ENCODE results near the gene SCART1.
"Not testable (repeated sequence)": the region's sequence is repeated elsewhere in the genome, so short reads cannot be mapped to it uniquely, and the experiment has no call there.

Gene SCART1

DNA sequence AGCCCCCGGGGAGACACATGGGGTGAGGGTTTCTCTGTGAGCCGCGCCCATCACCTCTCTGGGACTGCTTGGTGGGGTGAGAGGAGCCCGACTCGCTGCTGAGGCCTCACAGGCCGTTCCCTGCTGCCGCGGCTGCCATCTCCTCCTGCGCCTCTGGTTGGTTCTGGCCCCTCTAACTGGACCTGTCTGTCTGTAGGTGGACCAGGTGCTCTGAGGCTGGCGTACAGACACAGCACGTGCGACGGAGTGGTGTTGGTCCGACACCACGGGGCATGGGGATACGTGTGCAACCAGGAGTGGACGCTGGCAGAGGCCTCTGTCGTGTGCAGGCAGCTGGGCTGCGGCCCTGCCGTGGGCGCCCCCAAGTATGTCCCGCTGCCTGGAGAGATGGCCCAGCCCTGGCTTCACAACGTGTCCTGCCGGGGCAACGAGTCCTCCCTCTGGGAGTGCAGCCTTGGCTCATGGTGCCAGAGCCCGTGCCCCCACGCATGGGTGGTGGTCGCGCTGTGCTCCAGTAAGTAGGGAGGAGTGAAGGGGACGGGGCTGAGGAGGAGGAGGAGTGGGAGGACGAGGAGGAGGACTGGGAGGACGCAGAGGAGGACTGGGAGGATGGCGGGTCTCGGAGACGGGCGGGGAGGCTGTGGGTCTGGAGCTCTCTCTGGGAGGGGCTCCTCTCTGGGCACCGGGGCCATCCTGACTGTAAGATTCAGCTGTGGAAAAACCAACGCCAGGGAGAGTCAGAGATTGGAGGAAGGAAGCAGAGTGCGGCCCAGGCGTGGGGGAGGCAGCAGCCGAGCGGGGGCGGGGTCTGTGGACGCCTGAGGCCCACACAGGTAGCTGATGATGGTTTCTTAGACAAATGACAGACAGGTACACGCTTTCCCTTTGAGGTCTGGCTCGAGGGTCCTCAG is 2.6 kb downstream of the SCART1 start:
- no peak for DNase-seq

DNA sequence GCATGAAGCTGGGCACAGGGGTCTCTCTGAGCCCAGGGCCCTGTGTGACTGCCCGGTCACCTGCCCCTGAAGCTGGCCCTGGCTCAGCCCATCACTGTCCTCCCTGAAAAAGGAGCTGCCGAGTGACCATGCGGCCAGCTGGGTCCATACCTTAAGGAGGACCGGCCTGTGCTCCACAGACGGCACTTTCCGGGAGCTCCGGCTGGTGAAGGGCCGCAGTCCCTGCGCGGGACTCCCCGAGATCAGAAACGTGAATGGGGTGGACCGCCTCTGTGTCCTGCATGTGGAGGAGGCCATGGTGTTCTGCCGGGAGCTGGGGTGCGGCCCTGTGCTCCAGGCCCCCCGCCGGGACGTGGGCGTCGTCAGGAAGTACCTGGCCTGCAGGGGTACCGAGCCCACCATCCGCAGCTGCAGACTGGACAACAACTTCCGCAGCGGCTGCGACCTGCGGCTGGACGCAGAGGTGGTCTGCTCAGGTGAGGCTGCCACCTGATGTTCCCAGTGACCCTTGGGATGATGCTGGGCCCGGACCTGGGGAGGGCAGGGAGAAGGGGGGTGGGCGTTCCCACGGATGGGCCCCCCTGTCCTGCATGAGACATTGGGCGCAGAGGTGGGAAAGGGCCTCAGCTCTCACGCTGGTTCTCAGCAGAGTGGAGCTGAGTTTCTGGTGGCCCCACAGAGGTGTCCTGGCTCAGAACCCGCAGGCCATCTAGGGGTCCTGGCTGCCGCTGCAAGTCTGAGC is 3.5 kb downstream of the SCART1 start:
- no peak for DNase-seq

DNA sequence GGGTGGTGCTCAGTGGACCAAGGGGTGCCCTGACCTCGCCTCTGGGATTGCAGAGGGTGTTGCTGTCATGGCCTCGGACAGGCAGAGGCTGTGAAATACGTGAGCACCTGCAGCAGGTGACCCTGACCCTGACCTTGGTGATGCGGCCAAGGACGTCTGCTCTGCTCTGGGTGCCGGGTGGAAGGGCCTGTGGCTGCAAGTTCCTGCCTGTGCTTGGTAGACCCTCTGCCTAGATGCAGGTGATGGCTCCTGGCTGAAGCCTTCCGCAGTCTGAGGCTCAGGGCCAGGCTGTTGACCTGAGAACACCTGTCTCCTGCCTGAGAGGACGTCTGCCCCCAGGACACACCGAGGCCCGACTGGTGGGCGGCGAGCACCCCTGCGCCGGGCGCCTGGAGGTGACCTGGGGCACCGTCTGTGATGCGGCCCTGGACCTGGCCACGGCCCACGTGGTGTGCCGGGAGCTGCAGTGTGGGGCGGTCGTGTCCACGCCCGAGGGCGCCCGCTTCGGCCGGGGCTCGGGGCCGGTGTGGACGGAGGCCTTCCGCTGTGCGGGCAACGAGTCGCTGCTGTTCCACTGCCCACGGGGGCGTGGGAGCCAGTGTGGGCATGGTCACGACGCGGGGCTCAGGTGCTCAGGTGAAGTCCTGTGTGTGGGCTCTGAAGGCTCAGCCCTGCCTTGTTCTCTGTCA is 4.4 kb downstream of the SCART1 start:
- no peak for DNase-seq

DNA sequence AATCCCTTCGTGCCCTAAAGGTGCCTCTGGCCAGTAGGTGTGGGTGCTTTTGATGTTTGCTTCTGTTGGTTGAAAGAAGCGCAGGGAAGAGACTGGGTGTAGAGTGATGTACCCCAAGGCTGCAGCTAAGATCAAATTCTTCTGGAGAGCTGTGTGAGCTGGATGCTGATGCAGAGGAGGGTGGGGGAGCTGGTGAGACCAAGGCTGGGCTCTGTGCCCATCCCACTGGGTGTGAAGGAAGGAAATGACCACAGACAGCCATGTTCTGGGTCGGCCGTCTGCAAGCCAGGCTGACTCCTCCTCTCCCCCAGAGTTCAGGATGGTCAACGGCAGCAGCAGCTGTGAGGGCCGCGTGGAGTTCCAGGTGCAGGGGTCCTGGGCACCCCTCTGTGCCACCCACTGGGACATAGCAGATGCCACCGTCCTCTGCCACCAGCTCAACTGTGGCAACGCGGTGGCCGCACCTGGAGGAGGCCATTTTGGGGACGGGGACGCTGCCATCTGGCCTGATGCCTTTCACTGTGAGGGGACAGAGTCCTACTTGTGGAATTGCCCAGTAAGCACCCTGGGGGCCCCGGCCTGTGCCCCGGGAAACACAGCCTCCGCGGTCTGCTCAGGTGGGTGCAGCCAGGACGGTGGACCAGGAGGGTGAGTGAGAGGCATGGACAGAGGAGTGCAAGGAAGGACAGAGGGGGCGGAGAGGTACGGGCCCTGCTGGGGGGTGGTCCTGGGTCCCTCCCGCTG is 5.1 kb downstream of the SCART1 start:
- no peak for DNase-seq

DNA sequence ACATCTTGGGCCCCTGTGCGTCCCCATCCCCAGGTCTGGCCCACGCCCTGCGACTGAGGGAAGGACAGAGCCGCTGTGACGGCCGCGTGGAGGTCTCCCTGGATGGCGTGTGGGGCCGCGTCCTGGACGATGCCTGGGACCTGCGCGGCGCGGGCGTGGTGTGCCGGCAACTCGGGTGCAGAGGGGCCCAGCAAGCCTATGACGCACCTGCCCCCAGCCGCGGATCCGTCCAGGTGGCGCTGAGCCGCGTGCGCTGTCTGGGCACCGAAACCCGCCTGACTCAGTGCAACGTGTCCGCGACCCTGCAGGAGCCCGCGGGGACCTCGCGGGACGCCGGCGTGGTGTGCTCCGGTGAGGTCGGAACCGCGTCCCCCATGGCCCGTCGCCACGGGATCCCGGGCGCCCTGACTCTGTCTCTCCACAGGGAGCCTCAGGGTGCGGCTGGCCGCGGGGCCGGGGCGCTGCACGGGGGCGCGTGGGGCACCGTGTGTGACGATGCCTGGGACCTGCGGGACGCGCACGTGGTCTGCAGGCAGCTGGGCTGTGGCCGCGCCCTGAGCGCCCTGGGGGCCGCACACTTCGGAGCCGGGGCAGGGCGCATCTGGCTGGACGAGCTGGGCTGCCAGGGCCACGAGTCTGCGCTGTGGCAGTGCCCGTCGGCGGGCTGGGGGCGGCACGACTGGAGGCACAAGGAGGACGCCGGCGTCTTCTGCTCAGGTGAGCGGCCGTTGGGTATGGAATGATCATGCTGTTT is 5.9 kb downstream of the SCART1 start:
- no peak for DNase-seq

DNA sequence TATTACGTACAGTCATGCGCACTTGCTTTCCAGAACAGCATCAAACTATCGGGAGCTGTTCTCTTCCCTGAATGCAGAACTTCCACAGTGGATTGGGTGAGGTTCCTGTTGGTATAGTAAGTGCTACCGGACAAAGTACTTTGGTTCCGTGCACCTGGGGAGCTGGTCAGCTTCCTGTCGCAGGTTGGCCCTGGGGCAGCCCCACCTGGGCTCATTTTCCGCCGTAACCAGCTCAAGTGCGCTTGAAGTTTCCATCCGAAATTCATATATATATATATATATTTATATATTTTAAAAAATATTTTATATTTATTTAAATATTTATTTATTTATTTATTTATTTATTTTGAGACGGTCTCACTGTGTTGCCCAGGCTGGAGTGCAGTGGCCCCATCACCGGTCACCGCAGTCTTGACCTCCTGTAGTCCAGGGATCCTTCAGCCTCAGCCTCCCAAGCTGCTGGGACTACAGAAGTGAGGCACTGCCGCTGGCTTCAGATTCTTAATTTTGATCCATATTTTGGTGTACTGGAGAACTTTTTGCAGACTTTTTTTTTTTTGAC is 6.5 kb downstream of the SCART1 start:
- DNase-seq: no peak

DNA sequence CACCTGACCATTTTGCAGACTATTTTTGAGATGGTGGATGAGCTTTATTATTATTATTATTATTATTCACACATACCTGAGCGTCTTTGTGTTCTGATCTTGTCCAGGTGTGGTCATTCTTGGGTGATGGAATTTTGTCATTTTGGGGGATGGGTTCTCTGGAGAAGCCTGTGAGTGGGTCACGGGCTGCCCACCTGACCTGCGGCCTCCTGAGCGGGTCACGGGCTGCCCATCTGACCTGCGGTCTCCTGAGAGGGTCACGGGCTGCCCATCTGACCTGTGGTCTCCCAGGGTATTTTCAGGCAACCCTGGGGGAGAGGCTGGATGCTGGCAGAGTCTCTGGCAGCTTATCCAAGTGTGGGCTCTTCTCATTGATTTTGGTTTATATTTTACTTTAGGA is 7.3 kb downstream of the SCART1 start:
- no peak for DNase-seq

DNA sequence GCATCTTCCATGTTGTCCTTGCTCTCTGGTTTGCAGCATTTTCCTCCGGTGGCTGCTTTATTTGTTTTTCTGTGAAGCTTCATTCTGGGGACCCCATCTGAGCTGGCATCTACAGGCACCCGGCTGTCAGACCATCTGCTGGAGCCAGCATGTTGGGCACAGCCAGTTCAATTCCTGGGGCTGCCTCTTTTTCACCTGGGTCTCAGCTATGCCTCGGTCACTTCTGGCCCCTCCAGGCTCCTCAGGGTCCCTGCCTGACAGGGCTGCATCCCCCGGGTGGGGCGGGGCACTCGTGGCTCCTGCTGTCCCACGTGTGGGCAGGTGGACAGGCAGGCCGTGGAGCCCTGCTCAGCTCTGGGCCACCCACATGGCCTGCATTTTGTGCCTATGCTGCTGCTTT is 8.1 kb downstream of the SCART1 start:
- DNase-seq: no peak

DNA sequence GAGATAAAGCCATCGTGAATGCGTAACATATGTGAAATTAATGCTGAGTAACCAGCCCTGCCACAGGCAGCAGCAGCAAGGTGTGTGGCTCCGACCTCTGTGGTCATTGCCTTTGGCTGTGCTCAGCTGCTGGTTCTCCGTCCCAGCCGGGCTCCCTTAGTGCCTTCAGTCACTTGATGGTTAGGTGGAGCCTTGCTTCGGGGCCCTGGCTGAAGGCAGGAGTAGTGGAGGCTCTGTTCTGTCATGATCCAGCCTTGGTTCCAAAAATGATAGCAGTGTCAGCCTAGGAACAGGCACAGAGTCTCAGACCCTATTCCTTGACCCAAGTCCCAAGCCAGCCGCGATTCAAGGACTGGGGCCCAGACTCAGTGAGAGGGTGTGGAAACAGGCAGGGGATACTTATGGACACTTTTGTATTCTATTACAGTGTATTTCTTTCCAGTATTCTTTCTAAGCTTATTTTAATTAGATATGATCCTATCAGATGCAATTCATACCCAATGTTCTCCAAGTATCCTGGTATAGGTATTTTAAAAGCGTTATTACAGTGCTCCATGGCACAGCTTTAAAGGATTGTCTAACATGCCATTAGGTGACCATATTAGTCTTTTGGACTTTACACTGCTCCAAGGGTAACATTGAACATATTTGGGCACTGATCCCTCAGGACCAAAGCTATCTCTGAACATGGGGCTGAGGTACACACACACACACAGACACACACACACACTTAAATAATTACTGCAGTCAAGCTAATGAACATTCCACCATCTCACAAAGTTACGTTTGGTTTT is 9.0 kb downstream of the SCART1 start:
- DNase-seq: no peak

DNA sequence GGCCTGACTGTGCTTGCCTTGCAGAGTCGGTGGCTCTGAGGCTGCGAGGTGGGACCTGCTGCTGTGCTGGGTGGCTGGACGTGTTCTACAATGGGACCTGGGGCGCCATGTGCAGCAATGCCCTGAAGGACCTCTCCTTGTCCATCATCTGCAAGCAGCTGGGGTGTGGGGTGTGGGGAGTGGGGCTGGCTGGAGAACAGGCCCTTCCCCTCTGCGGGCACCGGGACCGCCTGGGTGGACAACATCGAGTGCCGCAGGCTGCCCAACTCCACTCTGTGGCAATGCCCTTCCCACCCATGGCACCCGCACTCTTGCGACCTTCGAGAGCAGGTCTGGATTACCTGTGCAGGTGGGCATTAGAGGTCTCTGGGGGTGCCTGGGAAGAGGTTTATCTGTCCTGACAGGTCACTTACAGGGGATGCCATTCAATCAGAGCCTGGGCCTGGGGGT is 10.9 kb downstream of the SCART1 start:
- no peak for DNase-seq

DNA sequence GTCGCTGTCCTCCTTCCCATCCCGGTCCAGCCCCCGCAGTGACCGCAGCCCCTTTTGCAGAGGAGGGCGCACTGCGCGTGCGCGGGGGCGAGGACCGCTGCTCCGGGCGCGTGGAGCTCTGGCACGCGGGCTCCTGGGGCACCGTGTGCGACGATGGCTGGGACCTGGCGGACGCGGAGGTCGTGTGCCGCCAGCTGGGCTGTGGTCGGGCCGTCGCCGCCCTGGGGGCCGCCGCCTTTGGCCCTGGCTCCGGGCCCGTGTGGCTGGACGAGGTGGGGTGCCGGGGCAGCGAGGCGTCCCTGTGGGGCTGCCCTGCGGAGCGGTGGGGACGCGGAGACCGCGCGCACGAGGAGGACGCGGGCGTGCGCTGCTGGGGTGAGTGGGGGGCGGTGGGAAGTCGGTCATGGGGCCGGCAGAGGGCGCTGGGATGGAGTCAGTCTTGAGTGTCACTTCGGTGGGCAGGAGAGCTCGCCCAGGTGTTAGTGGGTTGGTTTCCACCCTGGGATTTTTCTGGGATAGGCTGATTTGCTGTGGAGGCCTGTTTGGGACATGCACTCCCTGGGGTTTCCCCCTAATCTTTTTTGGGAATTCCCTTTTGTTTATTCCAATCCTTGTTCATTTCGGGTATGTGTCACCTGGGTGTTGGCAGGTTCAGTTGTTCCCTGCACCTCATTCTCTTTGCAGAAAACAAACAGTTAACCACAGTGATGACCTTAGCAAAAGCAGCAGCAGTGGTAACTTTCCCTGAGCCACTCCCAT is 11.6 kb downstream of the SCART1 start:
- no peak for DNase-seq

DNA sequence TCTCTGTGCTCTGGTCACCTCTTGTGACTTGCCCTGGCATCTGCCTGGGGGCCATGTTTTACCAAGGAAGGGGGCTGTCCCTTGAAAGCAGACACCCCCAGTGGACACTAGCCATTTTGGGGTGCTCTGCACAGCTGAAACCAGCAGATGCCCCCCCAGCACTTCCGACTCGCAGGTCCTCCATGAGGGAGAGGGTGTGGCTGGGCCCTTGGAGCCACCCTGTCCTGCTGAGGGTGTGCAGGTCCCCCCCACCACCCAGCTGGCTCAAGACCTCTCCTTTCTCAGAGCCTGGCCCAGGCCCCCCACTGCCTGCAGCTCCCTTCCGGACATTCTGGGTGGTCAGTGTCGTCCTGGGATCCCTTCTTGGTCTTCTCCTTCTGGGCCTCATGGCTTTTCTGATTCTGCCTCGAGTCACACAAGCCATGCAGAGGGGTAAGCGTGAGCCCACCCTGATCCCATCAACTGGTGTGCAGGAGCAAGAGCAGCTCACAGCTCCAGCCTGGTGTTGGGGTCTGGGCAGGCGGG is 12.3 kb downstream of the SCART1 start:
- no peak for DNase-seq

DNA sequence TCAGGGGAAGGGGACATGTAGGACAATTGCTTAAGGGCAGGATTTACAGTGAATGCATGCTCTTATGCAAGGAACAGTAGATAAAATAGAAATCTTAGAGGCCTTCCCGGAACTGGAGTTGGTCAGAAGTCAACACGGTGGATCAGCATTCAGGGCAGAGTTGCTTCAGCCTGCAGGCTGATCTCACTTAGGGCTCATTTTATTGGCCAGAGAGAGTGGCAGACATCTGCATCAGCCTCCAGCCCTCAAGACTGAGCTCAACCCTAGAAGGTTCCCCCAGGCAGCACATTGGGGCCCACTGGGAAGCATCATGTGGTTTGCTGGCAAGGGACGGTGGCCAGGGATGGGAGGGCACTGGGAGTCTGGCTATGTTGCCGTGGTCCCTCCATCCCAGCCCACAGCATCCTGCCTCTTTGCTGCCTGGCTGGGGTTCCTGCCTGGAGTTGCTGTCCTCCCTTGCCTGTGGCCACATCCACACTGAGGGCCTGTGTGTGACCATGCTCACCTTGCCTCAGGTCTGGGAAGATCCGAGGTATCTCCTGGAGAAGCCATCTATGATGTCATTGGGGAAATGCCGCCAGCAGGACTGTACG is 13.0 kb downstream of the SCART1 start:
- DNase-seq: no peak

DNA sequence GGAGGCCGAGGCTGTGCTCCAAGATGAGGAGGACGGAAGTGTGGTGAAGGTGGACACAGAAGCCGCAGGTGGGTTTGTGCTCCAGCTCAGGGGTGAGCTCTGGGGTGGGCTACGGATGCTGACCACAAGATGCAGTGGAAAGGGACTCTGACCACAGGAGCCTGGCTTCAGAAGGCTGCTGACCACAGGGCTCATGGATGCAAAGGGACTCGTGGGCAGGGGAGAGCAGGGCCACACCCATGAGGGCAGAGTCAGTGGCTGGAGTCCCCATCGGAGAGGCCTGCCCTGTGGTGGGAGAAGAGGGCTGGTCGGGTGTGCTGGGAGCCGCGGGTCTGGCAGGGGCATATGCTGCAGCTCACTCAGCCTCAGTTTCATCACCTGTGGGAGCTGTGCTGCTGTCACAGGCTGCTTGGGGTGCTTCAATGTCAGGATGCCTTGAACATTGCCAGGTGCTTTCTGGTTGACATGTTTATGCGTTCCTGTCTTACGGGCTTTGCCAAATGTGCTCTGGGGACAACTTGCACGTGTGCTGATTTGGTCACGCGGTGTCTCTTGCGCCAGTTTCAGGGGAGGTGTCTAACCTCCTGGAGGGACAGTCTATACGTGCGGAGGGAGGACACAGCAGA is 13.7 kb downstream of the SCART1 start:
- DNase-seq: no peak

DNA sequence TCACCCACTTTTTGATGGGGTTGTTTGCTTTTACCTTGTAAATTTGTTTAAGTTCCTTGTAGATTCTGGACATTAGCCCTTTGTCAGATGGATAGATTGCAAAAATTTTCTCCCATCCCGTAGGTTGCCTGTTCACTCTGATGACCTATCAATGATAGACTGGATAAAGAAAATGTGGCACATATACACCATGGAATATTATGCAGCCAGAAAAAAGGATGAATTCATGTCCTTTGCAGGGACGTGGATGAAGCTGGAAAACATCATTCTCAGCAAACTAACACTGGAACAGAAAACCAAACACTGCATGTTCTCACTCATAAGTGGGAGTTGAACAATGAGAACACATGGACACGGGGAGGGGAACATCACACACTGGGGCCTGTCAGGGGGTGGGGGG is 15.5 kb downstream of the SCART1 start:
- DNase-seq: not testable (repeated sequence)

DNA sequence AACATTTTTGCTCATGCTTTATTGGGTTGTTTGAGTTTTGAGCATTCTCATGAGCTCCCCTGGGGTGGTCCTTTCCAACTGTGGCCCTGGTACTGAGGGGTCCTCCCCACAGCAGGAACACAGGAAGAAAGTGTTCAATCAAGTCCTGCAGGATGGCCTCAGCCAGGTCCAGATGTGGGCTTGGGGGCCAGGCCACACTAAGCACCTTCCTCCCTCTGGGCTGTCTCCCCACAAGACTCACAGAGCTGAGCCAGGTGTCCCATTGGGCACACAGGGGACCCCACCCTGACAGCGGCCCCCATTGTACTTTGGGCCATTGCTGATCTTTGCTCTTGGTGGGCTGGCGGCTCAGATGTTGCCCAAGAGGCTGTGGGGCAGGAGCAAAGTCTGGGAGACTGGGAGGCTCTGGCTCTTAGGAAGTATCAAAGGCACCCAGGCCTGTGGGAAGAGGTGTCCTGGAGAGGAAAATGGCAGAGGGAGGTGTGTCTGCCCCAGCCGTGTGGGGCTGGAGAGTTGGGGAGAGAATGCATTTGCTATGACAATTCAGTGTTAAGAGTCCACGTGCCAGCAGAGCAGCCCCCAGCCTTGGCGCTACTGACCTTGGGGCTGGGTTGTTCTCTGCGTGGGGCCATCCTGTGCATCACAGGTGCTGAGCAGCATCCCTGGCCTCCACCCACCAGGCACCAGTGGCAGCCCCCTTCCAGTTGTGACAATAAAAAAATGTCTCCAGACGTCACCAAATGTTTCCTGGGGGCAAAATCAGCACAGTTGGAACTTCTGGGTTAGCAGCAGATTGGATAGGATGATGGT is 17.8 kb downstream of the SCART1 start:
- no peak for DNase-seq

DNA sequence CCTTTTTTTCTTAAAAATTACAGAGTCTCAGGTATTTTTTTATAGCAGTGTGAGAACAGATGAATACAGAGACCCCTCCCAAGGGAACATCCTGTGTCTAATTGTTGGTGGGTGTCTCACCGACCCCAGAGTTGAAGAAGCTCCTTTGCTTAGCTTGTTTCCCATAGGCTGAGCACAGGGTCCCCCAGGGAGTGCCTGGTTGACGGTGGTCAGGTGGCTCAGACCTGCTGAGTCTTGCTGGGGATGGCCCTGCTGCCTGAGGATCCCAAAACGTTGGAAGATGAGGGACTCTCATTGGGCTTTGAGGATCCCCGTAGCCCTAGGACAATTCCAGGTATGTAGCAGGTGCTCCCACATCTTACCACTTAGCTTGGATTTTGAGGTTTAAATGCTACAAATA is 19.5 kb downstream of the SCART1 start:
- DNase-seq: no peak

DNA sequence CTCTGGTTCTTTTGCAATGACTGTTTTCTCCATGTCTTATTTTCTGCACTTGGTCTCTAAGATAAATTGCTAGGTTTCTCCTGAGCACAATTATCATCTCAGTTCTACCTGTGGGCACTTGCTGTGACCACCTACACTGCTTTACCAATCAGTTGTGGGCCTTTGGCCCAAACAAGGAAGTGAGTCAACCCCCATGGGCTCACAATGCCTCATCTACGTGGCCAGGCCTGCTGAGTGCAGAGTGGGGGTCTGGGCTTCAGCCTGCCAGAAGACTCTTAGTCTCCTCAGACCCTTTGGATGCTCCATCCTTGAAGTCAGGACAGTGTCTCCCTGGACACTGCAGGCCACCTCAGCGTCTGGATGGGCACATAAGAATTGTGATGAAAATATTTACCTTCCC is 20.3 kb downstream of the SCART1 start:
- no peak for DNase-seq

Measured in activated CD4-positive, alpha-beta T cell treated with anti-CD3 and anti-CD28 coated beads, Interleukin-2, amount 50 U/mL, for 4 hours (primary cell).